CD8-positive, alpha-beta memory T cell (primary cell): Measurements from ENCODE around the gene LYL1. TPM values are rescaled to one million over a fixed set of nuclear protein-coding genes. Genes with fewer than 3 reads are reported as not detected.

Experiments
- CTCF ChIA-PET: fragments of 350-600 bp; sonication (Branson Sonifier 250); formaldehyde crosslinking; loops from one replicate; lab custom pipeline; 2021; ENCODE audit warnings: antibody characterized with exemption; lab: Charles Lee
- POLR2A ChIA-PET: fragments of 350-600 bp; sonication (Branson Sonifier 250); formaldehyde crosslinking; loops from one replicate; lab custom pipeline; 2021; ENCODE audit warnings: antibody characterized with exemption; lab: Charles Lee
- DNase-seq, 5 donors: peaks; one replicate each; pipeline versions ENCODE4 v3.0.0 to v3.0.0-alpha.2; 2020 to 2022; ENCODE audit warnings: mixed read lengths in 1 of 5
- H3K27ac ChIP-seq: one replicate; pipeline ENCODE4 v1.7.0; 2013; ENCODE audit warnings: low read depth, mild to moderate bottlenecking, low read length, moderate library complexity
- H3K27me3 ChIP-seq: 2 replicates; pipeline ENCODE4 v1.7.0; 2013; ENCODE audit warnings: low read length, mild to moderate bottlenecking; ENCODE audit not compliant: insufficient read depth, poor library complexity, severe bottlenecking
- H3K36me3 ChIP-seq: 2 replicates; pipeline ENCODE4 v1.7.0; 2013; ENCODE audit warnings: mild to moderate bottlenecking, low read length, moderate library complexity; ENCODE audit not compliant: insufficient read depth
- H3K4me1 ChIP-seq: 2 replicates; pipeline ENCODE4 v1.7.0; 2013; ENCODE audit warnings: mild to moderate bottlenecking, low read length, moderate library complexity; ENCODE audit not compliant: insufficient read depth
- H3K4me3 ChIP-seq: 2 replicates; pipeline ENCODE4 v1.7.0; 2013; ENCODE audit warnings: mild to moderate bottlenecking, low read length
- H3K9me3 ChIP-seq: 2 replicates; pipeline ENCODE4 v1.7.0; 2013; ENCODE audit warnings: mild to moderate bottlenecking, low read length
- H3K27ac Mint-ChIP-seq, 8 donors: one replicate each; pipeline ENCODE4 v1.8.0; 2020 to 2021; ENCODE audit warnings: mixed read lengths in 8 of 8, mild to moderate bottlenecking in 6 of 8, inconsistent platforms in 3 of 8, moderate library complexity in 3 of 8
- H3K27me3 Mint-ChIP-seq, 2 donors: one replicate each; pipeline ENCODE4 v1.8.0; 2020 to 2021; ENCODE audit warnings: mixed read lengths in 2 of 2, mild to moderate bottlenecking in 1 of 2, moderate library complexity in 1 of 2
- H3K36me3 Mint-ChIP-seq, 3 donors: one replicate each; pipeline ENCODE4 v1.8.0; 2020 to 2021; ENCODE audit warnings: mixed read lengths in 3 of 3, inconsistent platforms in 1 of 3, mild to moderate bottlenecking in 1 of 3
- H3K4me1 Mint-ChIP-seq, 3 donors: one replicate each; pipeline ENCODE4 v1.8.0; 2020 to 2021; ENCODE audit warnings: mixed read lengths in 3 of 3, inconsistent platforms in 1 of 3, mild to moderate bottlenecking in 1 of 3
- H3K4me3 Mint-ChIP-seq, 7 donors: one replicate each; pipeline ENCODE4 v1.8.0; 2020 to 2021; ENCODE audit warnings: mixed read lengths in 7 of 7, mild to moderate bottlenecking in 6 of 7, moderate library complexity in 4 of 7, inconsistent platforms in 2 of 7
- H3K9me3 Mint-ChIP-seq, 5 donors: one replicate each; pipeline ENCODE4 v1.8.0; 2020 to 2022; ENCODE audit warnings: mixed read lengths in 5 of 5, mild to moderate bottlenecking in 3 of 5, moderate library complexity in 2 of 5, inconsistent platforms in 1 of 5
- polyA plus RNA-seq: library from polyadenylated mRNA; unstranded; fragments of 300-500 nt; fragmentation: Illumina TruSeq; gene quantifications from one replicate; pipeline ENCODE4 v1.2.3, GENCODE V29; 2021
- total RNA-seq, 2 experiments: library from RNA; stranded (reverse); gene quantifications; one replicate each; pipeline ENCODE4 v1.2.3, GENCODE V29; 2021

LYL1 gene
- total and polyA plus RNA-seq, 3 experiments from 2014 or later, result 2.3 to 4.1 (median 2.5) TPM

- H3K4me3 Mint-ChIP-seq, result peak overlapping the region; percentile 57 to 88 (median 77)
- H3K27ac Mint-ChIP-seq, result peak overlapping the region in 7 of 8 donors; percentile 22 to 86 (median 43)
- Histone ChIP-seq H3K4me3 (peak overlapping the region; percentile 70), H3K9me3 (no peaks in the 10 kb centered on the region), H3K27me3 (peaks cover 6% of the 10 kb centered on the region), H3K27ac (peak overlapping the region; percentile 88), H3K36me3 (no peaks in the 10 kb centered on the region), H3K4me1 (peaks cover 67% of the 10 kb centered on the region)
- no peak for DNase-seq
- CTCF ChIA-PET, result interaction anchor here (1.1 to 2.2 kb wide), 3 partner anchors 11 to 217 kb away, joined by 3 to 5 read pairs (median 3); partner anchors contain the start of gene NACC1
- peaks cover 40 to 73% (median 44%) of the 10 kb centered on the region in 3 donors for H3K4me1 Mint-ChIP-seq
- POLR2A ChIA-PET, result no interaction called here
- peaks cover 14 to 15% of the 10 kb centered on the region in 2 donors for H3K27me3 Mint-ChIP-seq
- H3K9me3 Mint-ChIP-seq, result peaks cover 0 to 4% (median 0%) of the 10 kb centered on the region in 5 donors
- H3K36me3 Mint-ChIP-seq, result peaks cover 0 to 6% (median 0%) of the 10 kb centered on the region in 3 donors
These were observed 855 bp downstream of the LYL1 start for GRCh38 chr19:13101590-13102415.

- H3K9me3 ChIP-seq, result no peaks in the 10 kb centered on the region
- H3K9me3 Mint-ChIP-seq, result peaks cover 0 to 4% (median 0%) of the 10 kb centered on the region in 5 donors
- peak overlapping the region; percentile 57 to 88 (median 78) for H3K4me3 Mint-ChIP-seq
- peaks cover 14% of the 10 kb centered on the region for H3K27me3 ChIP-seq
- peaks cover 19 to 20% of the 10 kb centered on the region in 2 donors for H3K27me3 Mint-ChIP-seq
- H3K36me3 ChIP-seq, result no peaks in the 10 kb centered on the region
- H3K4me1 ChIP-seq, result peaks cover 75% of the 10 kb centered on the region
- peak overlapping the region; percentile 88 for H3K27ac ChIP-seq
- peak overlapping the region; percentile 70 for H3K4me3 ChIP-seq
- peaks cover 43 to 80% (median 48%) of the 10 kb centered on the region in 3 donors for H3K4me1 Mint-ChIP-seq
- ChIA-PET CTCF (interaction anchor here (1.1 to 2.2 kb wide), 5 partner anchors 12 to 216 kb away, joined by 3 to 10 read pairs (median 5); partner anchors contain the start of gene NACC1), POLR2A (interaction anchor here (1.0 to 1.7 kb wide), 3 partner anchors 16 to 216 kb away, joined by 3 to 10 read pairs (median 4); partner anchors contain the start of genes NACC1 and TRMT1)
- DNase-seq, result no peak
- H3K27ac Mint-ChIP-seq, result peak overlapping the region in 6 of 8 donors; percentile 37 to 96 (median 73)
- H3K36me3 Mint-ChIP-seq, result peaks cover 0 to 6% (median 0%) of the 10 kb centered on the region in 3 donors
These were observed 1.6 kb downstream of the LYL1 start for GRCh38 chr19:13100841-13101589.

- Histone ChIP-seq H3K27me3 (peaks cover 17% of the 10 kb centered on the region), H3K4me1 (peaks cover 82% of the 10 kb centered on the region), H3K27ac (peak overlapping the region; percentile 82), H3K9me3 (no peaks in the 10 kb centered on the region), H3K36me3 (no peaks in the 10 kb centered on the region), H3K4me3 (peak overlapping the region; percentile 55)
- ChIA-PET POLR2A (interaction anchor here (1.0 to 1.7 kb wide), 10 partner anchors 17 to 308 kb away, joined by 3 to 10 read pairs (median 4); partner anchors contain the start of genes IER2, NACC1, STX10 and TRMT1), CTCF (interaction anchor here (1.1 to 2.2 kb wide), 6 partner anchors 9 to 215 kb away, joined by 3 to 10 read pairs (median 6); partner anchors contain the start of gene NACC1)
- peak overlapping the region; percentile 86 to 100 (median 96) for H3K27ac Mint-ChIP-seq
- peaks cover 46 to 82% (median 51%) of the 10 kb centered on the region in 3 donors for H3K4me1 Mint-ChIP-seq
- DNase-seq, result peak; percentile 43 to 86 (median 60)
- H3K27me3 Mint-ChIP-seq, result peaks cover 20 to 24% of the 10 kb centered on the region in 2 donors
- peaks cover 0 to 6% (median 0%) of the 10 kb centered on the region in 3 donors for H3K36me3 Mint-ChIP-seq
- H3K4me3 Mint-ChIP-seq, result peak overlapping the region; percentile 64 to 82 (median 75)
- H3K9me3 Mint-ChIP-seq, result peaks cover 0 to 4% (median 0%) of the 10 kb centered on the region in 5 donors
These were observed 2.5 kb downstream of the LYL1 start for GRCh38 chr19:13100031-13100588.

- ChIA-PET POLR2A (interaction anchor here (1.0 to 1.7 kb wide), 10 partner anchors 18 to 307 kb away, joined by 3 to 10 read pairs (median 4); partner anchors contain the start of genes IER2, NACC1, STX10 and TRMT1), CTCF (interaction anchor here (0.9 to 2.1 kb wide), 5 partner anchors 8 to 134 kb away, joined by 3 to 10 read pairs (median 7); no protein-coding TSS in a partner anchor)
- H3K4me1 ChIP-seq, result peaks cover 81% of the 10 kb centered on the region
These were observed 3.3 kb downstream of the LYL1 start for GRCh38 chr19:13099073-13099999.

GRCh38 chr19:13098277-13099072 is 4.2 kb downstream of the LYL1 start:
- H3K9me3 Mint-ChIP-seq, result peaks cover 0 to 4% (median 0%) of the 10 kb centered on the region in 5 donors
- Histone ChIP-seq H3K27ac (peak overlapping the region; percentile 82), H3K36me3 (no peaks in the 10 kb centered on the region), H3K9me3 (no peaks in the 10 kb centered on the region), H3K4me3 (peak overlapping the region; percentile 60), H3K4me1 (peaks cover 74% of the 10 kb centered on the region), H3K27me3 (peaks cover 17% of the 10 kb centered on the region)
- H3K27ac Mint-ChIP-seq, result peak overlapping the region in 7 of 8 donors; percentile 8 to 89 (median 71)
- H3K4me3 Mint-ChIP-seq, result peak overlapping the region; percentile 65 to 85 (median 78)
- H3K27me3 Mint-ChIP-seq, result peaks cover 27 to 28% of the 10 kb centered on the region in 2 donors
- DNase-seq, result no peak
- peaks cover 44 to 77% (median 49%) of the 10 kb centered on the region in 3 donors for H3K4me1 Mint-ChIP-seq
- ChIA-PET CTCF (interaction anchor here (1.1 kb wide), 1 partner anchor 7 kb away, joined by 4 read pairs; no protein-coding TSS in a partner anchor), POLR2A (interaction anchor here (1.5 kb wide), 1 partner anchor 69 kb away, joined by 9 read pairs; no protein-coding TSS in a partner anchor)
- peaks cover 0 to 3% (median 0%) of the 10 kb centered on the region in 3 donors for H3K36me3 Mint-ChIP-seq

More at GRCh38 chr19:13099073-13099999, 3.3 kb downstream of the LYL1 start:
- Mint-ChIP-seq H3K4me1 (peaks cover 46 to 78% (median 51%) of the 10 kb centered on the region in 3 donors), H3K4me3 (peak overlapping the region; percentile 66 to 85 (median 81)), H3K27ac (peak overlapping the region; percentile 86 to 100 (median 96)), H3K36me3 (peaks cover 0 to 3% (median 0%) of the 10 kb centered on the region in 3 donors), H3K9me3 (peaks cover 0 to 4% (median 0%) of the 10 kb centered on the region in 5 donors), H3K27me3 (peaks cover 23 to 28% of the 10 kb centered on the region in 2 donors)
- H3K27me3 ChIP-seq, result peaks cover 17% of the 10 kb centered on the region
- peak overlapping the region; percentile 60 for H3K4me3 ChIP-seq
- H3K36me3 ChIP-seq, result no peaks in the 10 kb centered on the region
- H3K27ac ChIP-seq, result peak overlapping the region; percentile 82
- DNase-seq, result peak; percentile 73 to 88 (median 80)
- H3K9me3 ChIP-seq, result no peaks in the 10 kb centered on the region
